Right lobe of liver (tissue), 6 donors: ENCODE data around the gene CARMIL1. TPM values are rescaled to one million over a fixed set of nuclear protein-coding genes. Genes with fewer than 3 reads are reported as not detected.

ENCODE experiments used
- ATAC-seq, 4 donors: fragments of 200-7000 bp; cut with Tn5 transposase; one replicate each; pipeline ENCODE4 v1.9.1; 2020; ENCODE audit warnings: mild to moderate bottlenecking in 4 of 4, moderate library complexity in 4 of 4
- DNase-seq, 3 donors: peaks; one replicate each; pipeline ENCODE4 v3.0.0-alpha.2; 2020
- H3K27ac ChIP-seq, 3 donors: fragments of 200-600 bp; one replicate each; pipeline ENCODE4 v1.8.0; 2022
- H3K27me3 ChIP-seq, 2 donors: fragments of 200-600 bp; one replicate each; pipeline ENCODE4 v1.8.0; 2022
- H3K36me3 ChIP-seq, 4 donors: fragments of 200-600 bp; sonication (generic) in 1 of 4; one replicate each; pipeline versions ENCODE4 v1.5.1 to v1.8.0; 2017 to 2022; ENCODE audit warnings: control low read depth in 1 of 4
- H3K4me1 ChIP-seq, 4 donors: fragments of 200-600 bp; sonication (generic) in 1 of 4; one replicate each; pipeline versions ENCODE4 v1.5.1 to v1.8.0; 2017 to 2022; ENCODE audit warnings: control low read depth in 1 of 4
- H3K4me3 ChIP-seq, 3 donors: fragments of 200-600 bp; one replicate each; pipeline ENCODE4 v1.8.0; 2022
- H3K9me3 ChIP-seq, 4 donors: fragments of 200-600 bp; sonication (generic) in 1 of 4; one replicate each; pipeline versions ENCODE4 v1.5.1 to v1.8.0; 2017 to 2022; ENCODE audit warnings: control low read depth in 1 of 4
- CTCF ChIP-seq, 4 donors: fragments of 200-600 bp in 3 of 4; fragments of 450-650 bp in 1 of 4; IDR thresholded peaks; one replicate each; pipeline versions ENCODE4 v1.5.1 to v1.8.0; 2016 to 2022; ENCODE audit warnings: antibody characterized with exemption in 4 of 4, mild to moderate bottlenecking in 2 of 4
- POLR2A ChIP-seq: fragments of 450-650 bp; IDR thresholded peaks from one replicate; pipeline ENCODE4 v1.6.1; 2017; ENCODE audit warnings: antibody characterized with exemption, mild to moderate bottlenecking
- WGBS: methylation state at CpG from one replicate; pipeline ENCODE4 v1.1.6; 2018; ENCODE audit warnings: low coverage, low lambda C conversion rate; ENCODE audit not compliant: insufficient coverage; ENCODE audit errors: missing lambda C conversion rate; 5-methylcytosine and 5-hydroxymethylcytosine counted together
- intact Hi-C, 2 donors: fragments of 100-400 bp; cut with DNase I; formaldehyde crosslinking; loops; one replicate each; pipeline versions ENCODE4 v1.11.2 to v1.14.1; 2022
- total RNA-seq, 6 experiments: library from RNA; depleted of rRNA in 2 of 6; stranded (reverse); fragments of >200 nt in 2 of 6; fragmentation: NEBNext Ultra II Directional in 3 of 6; extraction: Animal tissue kit (Norgen Biotek cat#: 25700) in 3 of 6; gene quantifications; one replicate each; pipeline versions ENCODE4 v1.1.0 to v1.2.4, GENCODE V29; 2016 to 2023
- donor health status: DM: no; HTN: yes; CAD: no.
- donor health status: DM: no; HTN: no; CAD: no.
- donor health status: DM: no; HTN: no; CAD: no.
- donor health status: DM: no; HTN: yes; CAD: no.
- donor health status: DM: no; HTN: yes; CAD: no.

The CARMIL1 gene
- total RNA-seq, 6 experiments from 2014 or later: 3.3 to 8.6 (median 4.6) TPM

GRCh38 chr6:25326960-25327359 is 47.8 kb downstream of the CARMIL1 start:
- Histone ChIP-seq H3K36me3 (no peaks in the 10 kb centered on the region), H3K4me1 (peaks cover 0 to 13% (median 2%) of the 10 kb centered on the region in 4 donors), H3K27me3 (no peaks in the 10 kb centered on the region), H3K9me3 (no peaks in the 10 kb centered on the region), H3K4me3 (no peak overlapping the region), H3K27ac (no peak overlapping the region)
- ATAC-seq (no peak), DNase-seq (no peak)
- TF ChIP-seq CTCF (IDR thresholded peaks at IDR 0.05): no peak
- TF ChIP-seq POLR2A: no peak
- intact Hi-C loops: no loop called here
- WGBS: 87% methylated on average over 4 of the region's 4 CpGs

- TF ChIP-seq POLR2A: no peak
- no peak for TF ChIP-seq CTCF (IDR thresholded peaks at IDR 0.05)
- ATAC-seq: peak in 3 of 4 donors; percentile 38 to 50 (median 48)
- peaks cover 0 to 13% (median 2%) of the 10 kb centered on the region in 4 donors for H3K4me1 ChIP-seq
- no peaks in the 10 kb centered on the region for H3K36me3 ChIP-seq
- no peak for DNase-seq
- H3K9me3 ChIP-seq: no peaks in the 10 kb centered on the region
- no peak overlapping the region for H3K4me3 ChIP-seq
- no peak overlapping the region for H3K27ac ChIP-seq
- no peaks in the 10 kb centered on the region for H3K27me3 ChIP-seq
- 36% methylated on average over 2 of the region's 2 CpGs for WGBS
- intact Hi-C loops: no loop called here
Observed at GRCh38 chr6:25327432-25327831, 48.3 kb downstream of the CARMIL1 start.

- no peaks in the 10 kb centered on the region for H3K27me3 ChIP-seq
- DNase-seq: no peak
- WGBS: 83% methylated on average over 5 of the region's 5 CpGs
- ATAC-seq: no peak
- H3K4me1 ChIP-seq: peaks cover 0 to 13% (median 2%) of the 10 kb centered on the region in 4 donors
- intact Hi-C loops: no loop called here
- no peaks in the 10 kb centered on the region for H3K36me3 ChIP-seq
- H3K27ac ChIP-seq: no peak overlapping the region
- no peak overlapping the region for H3K4me3 ChIP-seq
- no peak for TF ChIP-seq CTCF (IDR thresholded peaks at IDR 0.05)
- no peak for TF ChIP-seq POLR2A
- H3K9me3 ChIP-seq: no peaks in the 10 kb centered on the region
Observed at GRCh38 chr6:25329161-25329817, 50.1 kb downstream of the CARMIL1 start.

- no peak overlapping the region for H3K27ac ChIP-seq
- no peaks in the 10 kb centered on the region for H3K9me3 ChIP-seq
- ATAC-seq (peak in 2 of 4 donors; percentile 30), DNase-seq (no peak)
- intact Hi-C loops: no loop called here
- TF ChIP-seq POLR2A: no peak
- TF ChIP-seq CTCF (IDR thresholded peaks at IDR 0.05): no peak
- no peak overlapping the region for H3K4me3 ChIP-seq
- no peaks in the 10 kb centered on the region for H3K27me3 ChIP-seq
- no peaks in the 10 kb centered on the region for H3K36me3 ChIP-seq
- WGBS: 62% methylated on average over 4 of the region's 4 CpGs
- peaks cover 0 to 13% (median 2%) of the 10 kb centered on the region in 4 donors for H3K4me1 ChIP-seq
Observed at GRCh38 chr6:25329982-25330381, 50.8 kb downstream of the CARMIL1 start.
